Measurements from ENCODE around the gene TYRO3. TPM values are rescaled to one million over a fixed set of nuclear protein-coding genes. Genes with fewer than 3 reads are reported as not detected.

Gene TYRO3
- total RNA-seq, 1 donor from 2014 or later = 16.4 TPM

- Mint-ChIP-seq H3K27ac (ENCODE audit: unreplicated experiment) (no peak overlapping the region), H3K36me3 (ENCODE audit: low read depth) (no peaks in the 10 kb centered on the region), H3K27me3 (ENCODE audit: low read depth) (no peaks in the 10 kb centered on the region), H3K4me3 (ENCODE audit: unreplicated experiment) (no peak overlapping the region), H3K9me3 (ENCODE audit: low read depth) (no peaks in the 10 kb centered on the region), H3K4me1 (ENCODE audit: low read depth) (peaks cover 49% of the 10 kb centered on the region)
- no peak for TF ChIP-seq CTCF (IDR thresholded peaks at IDR 0.05)
- no peak for DNase-seq (ENCODE audit: low spot score)
Measured at GRCh38 chr15:41564286-41564959, 5.4 kb downstream of the TYRO3 start.

GRCh38 chr15:41564960-41565502 lies 6.0 kb downstream of the TYRO3 start:
- no peak for TF ChIP-seq CTCF (IDR thresholded peaks at IDR 0.05)
- H3K4me3 Mint-ChIP-seq (ENCODE audit: unreplicated experiment) = no peak overlapping the region
- H3K4me1 Mint-ChIP-seq (ENCODE audit: low read depth) = peaks cover 44% of the 10 kb centered on the region
- no peaks in the 10 kb centered on the region for H3K27me3 Mint-ChIP-seq (ENCODE audit: low read depth)
- H3K9me3 Mint-ChIP-seq (ENCODE audit: low read depth) = no peaks in the 10 kb centered on the region
- peaks cover 4% of the 10 kb centered on the region for H3K36me3 Mint-ChIP-seq (ENCODE audit: low read depth)
- H3K27ac Mint-ChIP-seq (ENCODE audit: unreplicated experiment) = no peak overlapping the region
- no peak for DNase-seq (ENCODE audit: low spot score)

- H3K4me3 Mint-ChIP-seq (ENCODE audit: unreplicated experiment) = no peak overlapping the region
- H3K27me3 Mint-ChIP-seq (ENCODE audit: low read depth) = no peaks in the 10 kb centered on the region
- no peak for DNase-seq (ENCODE audit: low spot score)
- H3K36me3 Mint-ChIP-seq (ENCODE audit: low read depth) = peaks cover 4% of the 10 kb centered on the region
- no peak overlapping the region for H3K27ac Mint-ChIP-seq (ENCODE audit: unreplicated experiment)
- no peaks in the 10 kb centered on the region for H3K9me3 Mint-ChIP-seq (ENCODE audit: low read depth)
- no peak for TF ChIP-seq CTCF (IDR thresholded peaks at IDR 0.05)
- peaks cover 39% of the 10 kb centered on the region for H3K4me1 Mint-ChIP-seq (ENCODE audit: low read depth)
Measured at GRCh38 chr15:41565702-41566101, 6.7 kb downstream of the TYRO3 start.

- Mint-ChIP-seq H3K4me1 (ENCODE audit: low read depth) (peaks cover 39% of the 10 kb centered on the region), H3K27ac (ENCODE audit: unreplicated experiment) (no peak overlapping the region), H3K4me3 (ENCODE audit: unreplicated experiment) (no peak overlapping the region), H3K9me3 (ENCODE audit: low read depth) (no peaks in the 10 kb centered on the region), H3K27me3 (ENCODE audit: low read depth) (no peaks in the 10 kb centered on the region), H3K36me3 (ENCODE audit: low read depth) (peaks cover 4% of the 10 kb centered on the region)
- DNase-seq (ENCODE audit: low spot score) = no peak
- no peak for TF ChIP-seq CTCF (IDR thresholded peaks at IDR 0.05)
Measured at GRCh38 chr15:41566121-41566885, 7.3 kb downstream of the TYRO3 start.

- TF ChIP-seq CTCF (IDR thresholded peaks at IDR 0.05) = no peak
- no peak for DNase-seq (ENCODE audit: low spot score)
- H3K27ac Mint-ChIP-seq (ENCODE audit: unreplicated experiment) = no peak overlapping the region
- no peaks in the 10 kb centered on the region for H3K9me3 Mint-ChIP-seq (ENCODE audit: low read depth)
- H3K27me3 Mint-ChIP-seq (ENCODE audit: low read depth) = no peaks in the 10 kb centered on the region
- H3K36me3 Mint-ChIP-seq (ENCODE audit: low read depth) = peaks cover 4% of the 10 kb centered on the region
- H3K4me1 Mint-ChIP-seq (ENCODE audit: low read depth) = peaks cover 31% of the 10 kb centered on the region
- H3K4me3 Mint-ChIP-seq (ENCODE audit: unreplicated experiment) = no peak overlapping the region
Measured at GRCh38 chr15:41567261-41567660, 8.2 kb downstream of the TYRO3 start.
